ENCODE measurements around the gene PARP16. TPM values are rescaled to one million over a fixed set of nuclear protein-coding genes. Genes with fewer than 3 reads are reported as not detected.

Gene PARP16
- total and polyA plus RNA-seq, 7 donors = 2.8 to 6.3 (median 4.3) TPM

DNA sequence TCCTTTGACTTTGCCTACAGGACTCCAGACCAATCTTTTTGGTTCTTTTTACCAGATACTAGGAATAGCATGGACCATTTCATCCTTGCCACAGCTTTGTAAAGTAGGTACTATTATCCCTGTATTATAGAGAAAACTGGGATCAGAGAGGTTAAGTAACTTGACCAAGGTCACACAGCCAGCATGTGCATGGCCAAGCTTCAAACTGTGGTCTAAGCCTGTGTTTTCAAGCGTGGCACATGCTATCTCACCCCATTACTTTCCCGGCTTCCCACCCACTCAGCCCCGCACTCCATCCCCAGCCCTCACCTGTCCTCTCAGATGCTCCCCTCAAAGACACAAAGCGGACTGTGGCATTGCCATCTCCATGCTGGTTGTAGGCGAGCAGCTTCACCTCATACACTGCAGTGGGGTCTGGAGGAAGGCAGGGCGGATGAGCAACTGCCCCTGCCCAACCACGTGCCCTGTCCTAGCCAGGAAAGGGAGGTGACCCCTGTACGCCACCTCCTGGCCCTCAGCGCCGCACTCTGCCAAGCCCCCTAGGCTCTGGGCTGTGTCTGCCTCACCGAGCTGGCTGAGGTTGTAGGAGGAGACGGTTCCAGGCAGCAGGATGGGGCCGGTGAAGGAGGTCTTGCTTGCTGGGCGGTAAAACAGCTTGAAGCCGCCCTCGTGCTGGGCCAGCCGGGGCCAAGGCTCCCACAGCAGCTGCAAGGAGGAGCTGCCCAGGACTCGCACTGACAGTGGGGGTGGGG lies 43.5 kb upstream of the PARP16 start:
- no peaks in the 10 kb centered on the region for H3K27me3 ChIP-seq (ENCODE audit: insufficient read depth in 3 of 3, low read length in 2 of 3)
- 74 to 83% (median 76%) methylated on average over 18 of the region's 18 CpGs for WGBS, 3 donors
- TF ChIP-seq, protein P1, sequence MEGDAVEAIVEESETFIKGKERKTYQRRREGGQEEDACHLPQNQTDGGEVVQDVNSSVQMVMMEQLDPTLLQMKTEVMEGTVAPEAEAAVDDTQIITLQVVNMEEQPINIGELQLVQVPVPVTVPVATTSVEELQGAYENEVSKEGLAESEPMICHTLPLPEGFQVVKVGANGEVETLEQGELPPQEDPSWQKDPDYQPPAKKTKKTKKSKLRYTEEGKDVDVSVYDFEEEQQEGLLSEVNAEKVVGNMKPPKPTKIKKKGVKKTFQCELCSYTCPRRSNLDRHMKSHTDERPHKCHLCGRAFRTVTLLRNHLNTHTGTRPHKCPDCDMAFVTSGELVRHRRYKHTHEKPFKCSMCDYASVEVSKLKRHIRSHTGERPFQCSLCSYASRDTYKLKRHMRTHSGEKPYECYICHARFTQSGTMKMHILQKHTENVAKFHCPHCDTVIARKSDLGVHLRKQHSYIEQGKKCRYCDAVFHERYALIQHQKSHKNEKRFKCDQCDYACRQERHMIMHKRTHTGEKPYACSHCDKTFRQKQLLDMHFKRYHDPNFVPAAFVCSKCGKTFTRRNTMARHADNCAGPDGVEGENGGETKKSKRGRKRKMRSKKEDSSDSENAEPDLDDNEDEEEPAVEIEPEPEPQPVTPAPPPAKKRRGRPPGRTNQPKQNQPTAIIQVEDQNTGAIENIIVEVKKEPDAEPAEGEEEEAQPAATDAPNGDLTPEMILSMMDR (IDR thresholded peaks at IDR 0.05) = no peak
- H3K4me3 ChIP-seq = no peak overlapping the region
- ATAC-seq = peak in 1 of 4 donors; percentile 34
- intact Hi-C loops (cut with DNase I) = no loop called here
- no peaks in the 10 kb centered on the region for H3K36me3 ChIP-seq (ENCODE audit: insufficient read depth in 1 of 2, low read depth in 1 of 2)
- H3K4me1 ChIP-seq = no peaks in the 10 kb centered on the region
- no peaks in the 10 kb centered on the region for H3K9me3 ChIP-seq
- no peak overlapping the region for H3K27ac ChIP-seq
- peak in 1 of 2 donors; percentile 39 for DNase-seq

DNA sequence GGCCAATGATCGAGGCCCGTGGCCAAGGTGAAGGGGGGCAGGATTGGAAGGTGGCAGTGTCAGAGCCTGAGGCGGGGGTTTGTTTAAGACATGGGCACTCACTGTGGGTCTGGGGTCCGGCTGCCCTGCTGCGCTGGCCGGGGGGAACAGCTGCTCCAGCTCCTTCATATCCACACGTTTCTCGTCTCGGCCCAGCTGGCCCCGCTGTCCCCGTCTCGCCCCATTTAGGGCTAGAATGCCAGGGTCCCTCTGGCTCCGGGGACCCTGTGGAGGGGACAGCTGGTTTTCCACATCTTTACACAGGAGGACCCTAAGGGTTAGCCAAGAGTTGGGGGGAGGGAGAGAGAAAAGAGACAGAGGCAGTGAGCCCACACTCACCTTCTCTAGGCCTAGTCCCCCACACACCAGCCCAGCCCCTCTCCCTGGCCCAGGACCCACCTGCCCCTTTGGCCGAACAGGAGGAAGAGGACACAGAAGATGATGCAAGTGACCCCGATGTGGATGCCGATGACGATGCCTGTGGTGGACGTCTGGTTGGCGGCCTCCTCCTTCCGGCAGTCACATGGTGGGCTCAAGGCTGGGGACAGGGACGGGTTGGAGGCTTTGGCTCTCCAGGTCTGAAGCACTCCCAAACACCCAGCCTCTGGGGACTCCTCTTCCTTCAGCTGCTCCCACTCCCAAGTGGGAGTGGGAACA lies 42.8 kb upstream of the PARP16 start:
- intact Hi-C loops (cut with DNase I) = no loop called here
- Histone ChIP-seq H3K9me3 (no peaks in the 10 kb centered on the region), H3K4me3 (no peak overlapping the region), H3K4me1 (no peaks in the 10 kb centered on the region), H3K27me3 (ENCODE audit: insufficient read depth in 3 of 3, low read length in 2 of 3) (no peaks in the 10 kb centered on the region), H3K36me3 (ENCODE audit: insufficient read depth in 1 of 2, low read depth in 1 of 2) (no peaks in the 10 kb centered on the region), H3K27ac (no peak overlapping the region)
- 94 to 95% (median 94%) methylated on average over 20 to 21 of the region's 21 CpGs for WGBS, 3 donors
- TF ChIP-seq, protein P1 (IDR thresholded peaks at IDR 0.05) = no peak
- ATAC-seq (no peak), DNase-seq (peak in 1 of 2 donors; percentile 25)

DNA sequence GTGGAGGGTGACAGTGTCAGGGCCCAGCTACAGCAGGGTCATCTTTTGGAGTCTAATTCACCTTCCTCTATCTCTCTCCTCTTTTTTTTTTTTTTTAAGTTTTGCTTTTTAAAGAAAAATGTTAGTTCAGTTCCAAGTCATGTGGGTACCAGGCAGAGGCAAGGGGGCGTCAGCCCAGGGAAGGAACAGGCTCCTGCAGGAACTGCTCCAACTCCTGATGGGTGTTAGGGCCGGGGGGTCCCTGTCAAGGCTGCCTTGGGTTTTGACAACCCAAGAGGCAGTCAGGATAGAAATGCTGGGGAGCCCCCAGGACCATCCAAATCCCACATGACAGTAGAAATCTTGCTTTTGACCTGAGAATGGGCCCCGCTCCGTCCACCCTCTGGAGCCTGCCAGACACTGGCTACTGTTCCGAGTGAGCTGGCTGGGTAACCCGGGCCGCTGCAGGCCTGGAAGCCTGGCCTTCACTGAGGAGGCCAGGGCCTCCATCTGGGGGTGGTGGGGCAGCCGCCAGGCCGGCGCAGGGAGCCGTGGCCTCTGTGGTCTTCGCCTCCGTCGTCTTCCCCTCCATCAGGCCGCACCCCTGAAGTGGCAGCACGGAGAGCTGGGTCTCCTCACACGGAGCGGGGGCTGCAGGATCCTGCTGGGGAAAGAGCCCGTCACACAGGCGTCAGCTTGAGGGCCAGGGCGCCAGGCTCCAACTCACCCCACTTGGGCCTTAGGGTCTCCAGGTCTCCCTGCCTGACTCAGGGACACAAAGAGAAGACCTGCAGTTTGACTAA lies 42.0 kb upstream of the PARP16 start:
- TF ChIP-seq, protein P1 (IDR thresholded peaks at IDR 0.05) = no peak
- no peaks in the 10 kb centered on the region for H3K27me3 ChIP-seq (ENCODE audit: insufficient read depth in 3 of 3, low read length in 2 of 3)
- no peak overlapping the region for H3K27ac ChIP-seq
- H3K9me3 ChIP-seq = no peaks in the 10 kb centered on the region
- no peak overlapping the region for H3K4me3 ChIP-seq
- peak in 1 of 2 donors; percentile 50 for DNase-seq
- WGBS, 3 donors = 91 to 95% (median 94%) methylated on average over 17 to 21 of the region's 21 CpGs
- no peaks in the 10 kb centered on the region for H3K36me3 ChIP-seq (ENCODE audit: insufficient read depth in 1 of 2, low read depth in 1 of 2)
- ATAC-seq = no peak
- intact Hi-C loops (cut with DNase I) = no loop called here
- H3K4me1 ChIP-seq = no peaks in the 10 kb centered on the region

DNA sequence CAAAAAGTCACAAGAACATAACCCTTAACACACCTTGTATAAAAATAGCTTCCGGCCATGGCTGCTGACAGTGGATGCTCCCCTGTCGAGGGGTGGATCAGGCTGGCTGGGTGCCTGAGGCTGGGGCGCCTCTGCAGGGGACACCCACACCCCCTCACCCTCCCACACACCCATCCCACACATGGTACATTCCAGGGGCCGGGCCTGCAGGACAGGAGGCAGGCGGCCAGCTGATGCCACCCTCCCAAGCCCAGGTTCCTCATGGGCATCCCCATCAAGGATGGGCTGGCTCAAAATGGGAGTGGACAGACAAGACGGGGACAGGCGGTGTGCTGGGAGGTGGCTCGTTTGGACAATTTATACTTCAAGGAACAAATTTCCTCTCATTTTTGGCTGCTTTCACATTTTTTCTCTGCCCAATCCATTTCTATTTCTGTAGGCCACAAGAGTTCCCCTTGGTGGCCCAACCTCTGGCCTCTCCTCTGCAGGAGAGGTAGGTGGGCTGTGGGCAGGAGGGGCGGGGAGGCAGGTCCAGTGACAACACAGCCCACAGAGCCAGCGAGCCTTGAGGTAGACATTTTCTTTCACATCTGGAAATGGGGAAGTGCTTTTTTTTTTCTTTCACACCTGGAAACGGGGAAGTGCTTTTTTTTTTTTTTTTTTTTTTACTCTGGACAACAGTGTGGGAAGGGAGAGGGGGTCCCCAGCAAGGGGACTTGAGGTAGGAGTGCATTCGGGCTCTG lies 41.1 kb upstream of the PARP16 start:
- intact Hi-C loops (cut with DNase I) = loop anchor here in 1 of 2 donors (2.0 kb wide), 1 partner anchor 47 kb away; no protein-coding TSS in a partner anchor
- H3K4me1 ChIP-seq = peaks cover 4% of the 10 kb centered on the region
- H3K27me3 ChIP-seq (ENCODE audit: insufficient read depth in 3 of 3, low read length in 2 of 3) = no peaks in the 10 kb centered on the region
- TF ChIP-seq, protein P1 (IDR thresholded peaks at IDR 0.05) = no peak
- no peak for ATAC-seq
- no peak overlapping the region for H3K4me3 ChIP-seq
- DNase-seq = peak in 1 of 2 donors; percentile 38
- no peaks in the 10 kb centered on the region for H3K9me3 ChIP-seq
- no peak overlapping the region for H3K27ac ChIP-seq
- 82 to 89% (median 88%) methylated on average over 12 of the region's 12 CpGs for WGBS, 3 donors
- H3K36me3 ChIP-seq (ENCODE audit: insufficient read depth in 1 of 2, low read depth in 1 of 2) = no peaks in the 10 kb centered on the region
